GM12874 (cell line): Measurements from ENCODE around the gene H1-8.

Experiments
- CTCF ChIP-seq: IDR thresholded peaks from 2 replicates; pipeline ENCODE4 v1.5.1; 2011; ENCODE audit warnings: low read depth, mild to moderate bottlenecking, control low read depth, low read length, moderate library complexity; ENCODE audit not compliant: insufficient read depth

Gene H1-8

GRCh38 chr3:129549006-129549800 is 6.2 kb downstream of the H1-8 start:
- no peak for TF ChIP-seq CTCF

- no peak for TF ChIP-seq CTCF
These were observed 6.8 kb downstream of the H1-8 start for GRCh38 chr3:129549805-129550204.

- no peak for TF ChIP-seq CTCF
These were observed 9.5 kb downstream of the H1-8 start for GRCh38 chr3:129552287-129553050.

GRCh38 chr3:129553171-129553570 is 10.2 kb downstream of the H1-8 start:
- no peak for TF ChIP-seq CTCF

- TF ChIP-seq CTCF, result no peak
These were observed 10.7 kb downstream of the H1-8 start for GRCh38 chr3:129553719-129554118.

- no peak for TF ChIP-seq CTCF
These were observed 11.6 kb downstream of the H1-8 start for GRCh38 chr3:129554356-129555152.

- TF ChIP-seq CTCF, result no peak
These were observed 12.2 kb downstream of the H1-8 start for GRCh38 chr3:129555153-129555550.
